Testis (tissue), 2 donors: ENCODE data around the gene PEX7.

Experiments
- CTCF ChIP-seq, 3 experiments: fragments of 450-650 bp in 2 of 3; fragments of 200-600 bp in 1 of 3; sonication (generic) in 1 of 3; IDR thresholded peaks; one replicate each; pipeline ENCODE4 v1.5.1; 2016 to 2019; ENCODE audit warnings: antibody characterized with exemption in 3 of 3, mild to moderate bottlenecking in 2 of 3, moderate library complexity in 1 of 3
- POLR2A ChIP-seq: fragments of 450-650 bp; IDR thresholded peaks from one replicate; pipeline ENCODE4 v1.6.1; 2017; ENCODE audit warnings: antibody characterized with exemption, mild to moderate bottlenecking, moderate library complexity

- no peak for TF ChIP-seq CTCF (IDR thresholded peaks at IDR 0.05)
- no peak for TF ChIP-seq POLR2A
These were observed 42.3 kb downstream of the PEX7 start for GRCh38 chr6:136864676-136865075.
